H1 (cell line): Measurements from ENCODE around the gene KCNRG. TPM values are rescaled to one million over a fixed set of nuclear protein-coding genes. Genes with fewer than 3 reads are reported as not detected.

ENCODE experiments used
- CTCF ChIA-PET: fragments of 300-600 bp; sonication (Branson Sonifier 250); formaldehyde crosslinking; loops from one replicate; lab custom pipeline; 2021; ENCODE audit not compliant: partially characterized antibody; lab: Charles Lee
- POLR2A ChIA-PET: fragments of 300-600 bp; sonication (Branson Sonifier 250); formaldehyde crosslinking; loops from one replicate; lab custom pipeline; 2021; ENCODE audit warnings: inconsistent platforms; ENCODE audit not compliant: partially characterized antibody; lab: Charles Lee
- DNase-seq, 2 experiments: peaks; one replicate each; pipeline versions ENCODE4 v3.0.0 to v3.0.0-alpha.2; 2010 to 2022; ENCODE audit warnings: low spot score in 2 of 2, low read depth in 1 of 2, mixed read lengths in 1 of 2
- FAIRE-seq: peaks from 2 replicates; lab custom pipeline; 2011; peaks lifted over from hg19 to GRCh38; lab: Jason Lieb, UNC
- H2AFZ ChIP-seq: 2 replicates; pipeline ENCODE4 v1.8.1; 2012; ENCODE audit warnings: low read length, inconsistent platforms
- H2AK5ac ChIP-seq: 2 replicates; pipeline ENCODE4 v1.6.1; 2013; ENCODE audit warnings: low read depth, low read length
- H2BK120ac ChIP-seq: replicated peaks from 2 replicates; pipeline ENCODE3; 2013; ENCODE audit warnings: low read depth, low read length, inconsistent platforms
- H2BK12ac ChIP-seq: 2 replicates; pipeline ENCODE4 v1.6.1; 2013; ENCODE audit warnings: low read depth, low read length
- H2BK15ac ChIP-seq: 2 replicates; pipeline ENCODE4 v1.6.1; 2013; ENCODE audit warnings: low read length
- H2BK20ac ChIP-seq: 2 replicates; pipeline ENCODE4 v1.6.1; 2013; ENCODE audit warnings: low read length
- H2BK5ac ChIP-seq: 2 replicates; pipeline ENCODE4 v1.6.1; 2013; ENCODE audit warnings: low read depth, low read length
- H3K14ac ChIP-seq: 2 replicates; pipeline ENCODE4 v1.6.1; 2013; ENCODE audit warnings: inconsistent platforms; ENCODE audit not compliant: insufficient read length
- H3K18ac ChIP-seq: 2 replicates; pipeline ENCODE4 v1.6.1; 2013; ENCODE audit warnings: low read length; ENCODE audit errors: extremely low read depth
- H3K23ac ChIP-seq: 2 replicates; pipeline ENCODE4 v1.6.1; 2013; ENCODE audit warnings: inconsistent platforms; ENCODE audit not compliant: insufficient read length
- H3K23me2 ChIP-seq: 2 replicates; pipeline ENCODE4 v1.6.1; 2013; ENCODE audit warnings: low read depth, low read length
- H3K27ac ChIP-seq: 2 replicates; pipeline ENCODE4 v1.6.1; 2011; ENCODE audit warnings: low read depth, low read length, inconsistent platforms
- H3K27me3 ChIP-seq, 4 experiments: replicated peaks in 1 of 4; 1 replicate in 1 of 4; 2 replicates in 3 of 4; pipeline versions ENCODE4 v1.6.1 to v1.8.1; 2011 to 2013; ENCODE audit warnings: low read length in 3 of 4, mild to moderate bottlenecking in 3 of 4, inconsistent platforms in 2 of 4, mixed read lengths in 2 of 4, moderate library complexity in 1 of 4; ENCODE audit not compliant: control insufficient read depth in 3 of 4, insufficient read depth in 3 of 4; ENCODE audit errors: extremely low read depth in 1 of 4
- H3K36me3 ChIP-seq, 4 experiments: 2 replicates each; pipeline versions ENCODE4 v1.6.1 to v1.8.1; 2011 to 2013; ENCODE audit warnings: mild to moderate bottlenecking in 4 of 4, low read length in 3 of 4, moderate library complexity in 2 of 4, control low read depth in 1 of 4, inconsistent platforms in 1 of 4; ENCODE audit not compliant: insufficient read depth in 4 of 4, control insufficient read depth in 2 of 4
- H3K4ac ChIP-seq: replicated peaks from 2 replicates; pipeline ENCODE3; 2013; ENCODE audit warnings: low read length, low read depth, mixed read lengths, inconsistent platforms; ENCODE audit not compliant: insufficient read length
- H3K4me1 ChIP-seq, 4 experiments: replicated peaks in 1 of 4; 1 replicate in 1 of 4; 2 replicates in 3 of 4; pipeline versions ENCODE4 v1.6.1 to v1.8.1; 2011 to 2013; ENCODE audit warnings: low read length in 3 of 4, inconsistent platforms in 2 of 4, mixed read lengths in 1 of 4; ENCODE audit not compliant: insufficient read depth in 4 of 4, control insufficient read depth in 3 of 4
- H3K4me2 ChIP-seq, 2 experiments: 2 replicates each; pipeline versions ENCODE4 v1.6.1 to v1.8.1; 2011 to 2013; ENCODE audit warnings: low read depth in 2 of 2, low read length in 2 of 2, control low read depth in 1 of 2, inconsistent platforms in 1 of 2, mild to moderate bottlenecking in 1 of 2; ENCODE audit not compliant: insufficient read depth in 1 of 2
- H3K4me3 ChIP-seq, 4 experiments: fragments of 200-600, 300-600 bp in 1 of 4; sonication (generic), shearing (Covaris generic), sonication (Bioruptor Twin) in 1 of 4; 2 replicates each; pipeline versions ENCODE4 v1.5.1 to v1.8.1; 2011 to 2016; ENCODE audit warnings: low read length in 4 of 4, low read depth in 3 of 4, control low read depth in 2 of 4, inconsistent platforms in 2 of 4, mild to moderate bottlenecking in 2 of 4, mixed read lengths in 1 of 4, moderate library complexity in 1 of 4; ENCODE audit not compliant: insufficient read depth in 2 of 4; ENCODE audit errors: extremely low read depth in 1 of 4
- H3K56ac ChIP-seq: replicated peaks from 2 replicates; pipeline ENCODE3; 2013; ENCODE audit warnings: low read depth, mild to moderate bottlenecking, mixed read lengths, low read length, inconsistent platforms; ENCODE audit not compliant: insufficient read length
- H3K79me1 ChIP-seq: 2 replicates; pipeline ENCODE4 v1.6.1; 2013; ENCODE audit warnings: low read depth, low read length, control low read depth
- H3K79me2 ChIP-seq, 2 experiments: 2 replicates each; pipeline versions ENCODE4 v1.6.1 to v1.8.1; 2012 to 2013; ENCODE audit warnings: low read length in 2 of 2, mild to moderate bottlenecking in 2 of 2, inconsistent platforms in 1 of 2; ENCODE audit not compliant: insufficient read depth in 2 of 2, control insufficient read depth in 1 of 2
- H3K9ac ChIP-seq, 4 experiments: replicated peaks in 1 of 4; 1 replicate in 1 of 4; 2 replicates in 3 of 4; pipeline versions ENCODE4 v1.6.1 to v1.8.1; 2011 to 2013; ENCODE audit warnings: low read depth in 3 of 4, low read length in 3 of 4, control low read depth in 2 of 4, mild to moderate bottlenecking in 2 of 4, moderate library complexity in 2 of 4, inconsistent platforms in 1 of 4; ENCODE audit errors: extremely low read depth in 1 of 4
- H3K9me3 ChIP-seq, 2 experiments: 2 replicates each; pipeline versions ENCODE4 v1.6.1 to v1.8.1; 2012 to 2013; ENCODE audit warnings: mild to moderate bottlenecking in 2 of 2, moderate library complexity in 2 of 2, control low read depth in 1 of 2, inconsistent platforms in 1 of 2, low read depth in 1 of 2, low read length in 1 of 2, mixed read lengths in 1 of 2; ENCODE audit not compliant: insufficient read depth in 2 of 2
- H4K20me1 ChIP-seq, 2 experiments: replicated peaks in 1 of 2; 2 replicates each; pipeline versions ENCODE3 to v1.8.1; 2011 to 2013; ENCODE audit warnings: inconsistent platforms in 2 of 2, low read length in 2 of 2, mild to moderate bottlenecking in 1 of 2; ENCODE audit not compliant: insufficient read depth in 2 of 2, control insufficient read depth in 1 of 2
- H4K5ac ChIP-seq: 2 replicates; pipeline ENCODE4 v1.6.1; 2013; ENCODE audit warnings: low read length, low read depth, mixed read lengths, inconsistent platforms; ENCODE audit not compliant: insufficient read length
- H4K8ac ChIP-seq: 2 replicates; pipeline ENCODE4 v1.8.0; 2013; ENCODE audit warnings: mild to moderate bottlenecking, moderate library complexity, low read length, inconsistent platforms; ENCODE audit not compliant: insufficient read depth; ENCODE audit errors: extremely low read depth
- H4K91ac ChIP-seq: replicated peaks from 2 replicates; pipeline ENCODE3; 2013; ENCODE audit warnings: low read length, mixed read lengths, inconsistent platforms; ENCODE audit not compliant: insufficient read length
- BRCA1 ChIP-seq: IDR thresholded peaks from 2 replicates; pipeline ENCODE4 v1.6.1; 2012; ENCODE audit warnings: low read depth, low read length, improper control_type of control experiment
- EZH2 ChIP-seq: fragments of 200-600 bp; sonication (generic); IDR thresholded peaks from 2 replicates; pipeline ENCODE4 v1.7.1; 2012; ENCODE audit warnings: low read depth, mild to moderate bottlenecking, moderate library complexity, low read length, inconsistent platforms; ENCODE audit not compliant: severe bottlenecking
- RFX5 ChIP-seq: IDR thresholded peaks from 2 replicates; pipeline ENCODE4 v1.6.1; 2011; ENCODE audit warnings: low read depth, low read length, improper control_type of control experiment, borderline replicate concordance
- SAP30 ChIP-seq: fragments of 300-600 bp; sonication (generic); IDR thresholded peaks from 2 replicates; pipeline ENCODE4 v1.7.1; 2012; ENCODE audit warnings: low read length, moderate library complexity, mild to moderate bottlenecking, inconsistent platforms; ENCODE audit not compliant: insufficient read depth, insufficient replicate concordance
- SIN3A ChIP-seq, 2 experiments: IDR thresholded peaks in 1 of 2; conservative IDR thresholded peaks in 1 of 2; 2 replicates each; pipeline ENCODE4 v1.6.1; 2011 to 2012; ENCODE audit warnings: low read length in 2 of 2, improper control_type of control experiment in 1 of 2, low read depth in 1 of 2, mild to moderate bottlenecking in 1 of 2
- SUZ12 ChIP-seq: fragments of 200-600 bp; sonication (generic); IDR thresholded peaks from 2 replicates; pipeline ENCODE4 v1.6.1; 2012; ENCODE audit warnings: mild to moderate bottlenecking, inconsistent platforms, low read length, moderate library complexity, mixed read lengths
- ZNF274 ChIP-seq: IDR thresholded peaks from 2 replicates; pipeline ENCODE4 v1.7.0; 2012; ENCODE audit warnings: low read length, borderline replicate concordance; ENCODE audit errors: extremely low read depth
- polyA plus RNA-seq, 7 experiments: library from polyadenylated mRNA; depleted of rRNA in 3 of 7; stranded (reverse) in 5 of 7; unstranded in 2 of 7; fragments of >200 nt in 5 of 7; fragments of 200-250 nt in 2 of 7; gene quantifications; 1 replicate in 5 of 7; 2 replicates in 1 of 7; 4 replicates in 1 of 7; pipeline versions ENCODE4 v1.2.1 to v1.2.3, GENCODE V29; 2011 to 2013; ENCODE audit warnings: missing spikeins in 2 of 7, mixed read lengths in 2 of 7
- total RNA-seq: library from RNA; stranded (reverse); fragmentation: NEBNext Ultra II Directional; extraction: Animal tissue kit (Norgen Biotek cat#: 25700); gene quantifications from 2 replicates; pipeline ENCODE4 v1.2.1, GENCODE V29; 2021

Gene KCNRG
- total and polyA plus RNA-seq, 2 of the 8 experiments (the other 6 are each of a cell fraction or from before 2014, with no cell fraction given), result 0.65 to 1.2 TPM

DNA sequence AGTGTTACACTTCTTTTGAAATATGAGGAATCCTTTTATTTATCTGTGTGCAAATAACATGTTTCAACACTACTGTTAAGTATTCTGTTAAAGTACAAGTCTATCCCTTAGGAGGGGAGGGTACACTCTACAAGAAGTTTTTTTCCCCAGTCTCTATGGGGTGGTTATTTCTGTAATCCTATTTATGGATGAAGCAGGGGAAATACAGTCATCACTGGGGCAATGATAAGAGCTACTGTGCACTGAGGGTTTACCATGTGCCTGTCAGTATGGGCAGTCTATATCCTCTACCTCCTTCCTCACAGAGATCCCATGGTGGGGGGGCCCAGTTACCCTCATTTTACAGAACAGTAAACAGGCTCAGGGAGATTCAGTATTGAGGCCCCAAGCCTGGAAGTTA is 35.0 kb upstream of the KCNRG start:
- no peaks in the 10 kb centered on the region for H3K36me3 ChIP-seq
- no peak overlapping the region for H4K8ac ChIP-seq
- H3K23me2 ChIP-seq, result no peaks in the 10 kb centered on the region
- no peak overlapping the region for H2BK120ac ChIP-seq
- no peak for TF ChIP-seq SIN3A (conservative IDR thresholded peaks at IDR 0.05 in 1 of 2, IDR thresholded peaks at IDR 0.05 in 1 of 2; ENCODE audit: low read depth in 1 of 2, low read length in 2 of 2)
- no peak for TF ChIP-seq BRCA1
- no peak for TF ChIP-seq ZNF274
- no peak for TF ChIP-seq SUZ12
- TF ChIP-seq EZH2, result no peak
- TF ChIP-seq SAP30, result no peak
- TF ChIP-seq RFX5, result no peak
- H2BK15ac ChIP-seq, result no peak overlapping the region
- no peak overlapping the region for H3K23ac ChIP-seq
- no peak overlapping the region for H3K9ac ChIP-seq
- H3K27ac ChIP-seq, result no peak overlapping the region
- H3K4ac ChIP-seq, result no peak overlapping the region
- no peak overlapping the region for H2BK12ac ChIP-seq
- FAIRE-seq (no peak), DNase-seq (no peak)
- no peak overlapping the region for H3K56ac ChIP-seq
- no peak overlapping the region for H2BK20ac ChIP-seq
- no peaks in the 10 kb centered on the region for H3K27me3 ChIP-seq
- H3K79me1 ChIP-seq, result no peaks in the 10 kb centered on the region
- H3K79me2 ChIP-seq, result no peaks in the 10 kb centered on the region
- no peak overlapping the region for H2BK5ac ChIP-seq
- no peak overlapping the region for H3K14ac ChIP-seq
- no peaks in the 10 kb centered on the region for H3K9me3 ChIP-seq
- ChIA-PET CTCF (interaction anchor here (0.7 to 2.7 kb wide), 4 partner anchors 9 to 1305 kb away, joined by 3 to 10 read pairs (median 4); no protein-coding TSS in a partner anchor), POLR2A (interaction anchor here (0.6 kb wide), 1 partner anchor 1101 kb away, joined by 3 read pairs; no protein-coding TSS in a partner anchor)
- H3K18ac ChIP-seq, result no peak overlapping the region
- H3K4me1 ChIP-seq, result no peaks in the 10 kb centered on the region
- no peaks in the 10 kb centered on the region for H4K20me1 ChIP-seq
- no peak overlapping the region for H4K5ac ChIP-seq
- H4K91ac ChIP-seq, result no peak overlapping the region
- no peak overlapping the region for H2AFZ ChIP-seq
- H3K4me3 ChIP-seq, result no peak overlapping the region
- H2AK5ac ChIP-seq, result no peak overlapping the region
- no peak overlapping the region for H3K4me2 ChIP-seq
